GM12864 (cell line): Measurements from ENCODE around the gene KLF3.

Source experiments
- DNase-seq: peaks from one replicate; pipeline ENCODE4 v3.0.0-alpha.2; 2011; ENCODE audit warnings: low read depth
- H3K4me3 ChIP-seq: 2 replicates; pipeline ENCODE4 v1.5.1; 2011; ENCODE audit warnings: mild to moderate bottlenecking, low read depth, low read length, control low read depth
- TF ChIP-seq, protein P1 (sequence below): IDR thresholded peaks from 2 replicates; pipeline ENCODE4 v1.5.1; 2011; ENCODE audit warnings: low read depth, mild to moderate bottlenecking, moderate library complexity, low read length, control low read depth, inconsistent platforms; ENCODE audit errors: missing control alignments

The KLF3 gene

DNA sequence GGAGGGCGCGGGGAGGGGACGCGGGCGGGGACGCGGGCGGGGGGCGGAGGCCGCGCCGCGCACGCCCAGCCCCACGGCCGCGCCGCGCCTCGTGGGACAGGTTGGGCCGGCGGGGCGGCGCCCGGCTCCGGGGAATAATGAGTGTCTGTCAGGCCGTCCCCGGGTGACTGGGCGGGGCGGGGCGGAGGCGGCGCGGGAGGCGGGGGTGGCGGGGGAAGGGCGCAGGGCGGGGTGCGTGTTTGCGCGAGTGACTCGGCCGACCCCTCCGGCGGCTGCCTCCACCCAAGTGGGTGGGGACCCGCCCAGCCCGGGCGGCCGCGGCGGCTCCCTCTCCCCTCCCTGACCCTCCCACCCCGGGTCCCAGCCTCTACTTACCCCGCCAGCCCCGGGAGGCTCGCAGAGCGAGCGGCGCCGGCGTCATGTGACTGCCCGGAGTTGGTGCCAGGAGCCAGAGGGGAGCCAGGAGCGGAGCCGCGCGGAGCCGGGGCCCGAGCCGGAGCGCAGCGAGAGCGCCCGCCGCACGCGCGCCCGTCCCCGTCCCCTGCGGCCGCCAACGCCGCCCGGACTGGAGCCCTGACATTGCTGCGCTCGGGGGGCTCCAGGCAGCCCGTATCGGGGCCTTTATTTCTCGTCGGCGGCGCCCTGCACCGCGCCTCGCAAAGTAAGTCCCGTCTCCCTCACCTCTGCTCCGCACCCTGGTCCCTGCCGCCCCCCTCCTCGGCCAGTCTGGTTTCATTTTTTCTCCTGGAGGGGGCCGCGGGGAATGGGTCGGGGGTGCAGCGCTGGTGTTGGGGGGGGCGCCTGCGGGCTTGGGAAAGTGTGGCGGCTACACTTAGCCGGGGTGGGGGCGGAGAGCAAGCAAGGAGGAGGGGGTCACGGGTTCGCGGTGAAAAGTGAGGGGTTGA lies at the start of gene KLF3:
Gene KLF3, plus strand, starts transcription at position 399 of the 905 bp plus-strand sequence. CDS start 16,427 bp downstream, outside the sequence.
- TF ChIP-seq, protein P1, sequence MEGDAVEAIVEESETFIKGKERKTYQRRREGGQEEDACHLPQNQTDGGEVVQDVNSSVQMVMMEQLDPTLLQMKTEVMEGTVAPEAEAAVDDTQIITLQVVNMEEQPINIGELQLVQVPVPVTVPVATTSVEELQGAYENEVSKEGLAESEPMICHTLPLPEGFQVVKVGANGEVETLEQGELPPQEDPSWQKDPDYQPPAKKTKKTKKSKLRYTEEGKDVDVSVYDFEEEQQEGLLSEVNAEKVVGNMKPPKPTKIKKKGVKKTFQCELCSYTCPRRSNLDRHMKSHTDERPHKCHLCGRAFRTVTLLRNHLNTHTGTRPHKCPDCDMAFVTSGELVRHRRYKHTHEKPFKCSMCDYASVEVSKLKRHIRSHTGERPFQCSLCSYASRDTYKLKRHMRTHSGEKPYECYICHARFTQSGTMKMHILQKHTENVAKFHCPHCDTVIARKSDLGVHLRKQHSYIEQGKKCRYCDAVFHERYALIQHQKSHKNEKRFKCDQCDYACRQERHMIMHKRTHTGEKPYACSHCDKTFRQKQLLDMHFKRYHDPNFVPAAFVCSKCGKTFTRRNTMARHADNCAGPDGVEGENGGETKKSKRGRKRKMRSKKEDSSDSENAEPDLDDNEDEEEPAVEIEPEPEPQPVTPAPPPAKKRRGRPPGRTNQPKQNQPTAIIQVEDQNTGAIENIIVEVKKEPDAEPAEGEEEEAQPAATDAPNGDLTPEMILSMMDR: no peak
- DNase-seq: no peak

DNA sequence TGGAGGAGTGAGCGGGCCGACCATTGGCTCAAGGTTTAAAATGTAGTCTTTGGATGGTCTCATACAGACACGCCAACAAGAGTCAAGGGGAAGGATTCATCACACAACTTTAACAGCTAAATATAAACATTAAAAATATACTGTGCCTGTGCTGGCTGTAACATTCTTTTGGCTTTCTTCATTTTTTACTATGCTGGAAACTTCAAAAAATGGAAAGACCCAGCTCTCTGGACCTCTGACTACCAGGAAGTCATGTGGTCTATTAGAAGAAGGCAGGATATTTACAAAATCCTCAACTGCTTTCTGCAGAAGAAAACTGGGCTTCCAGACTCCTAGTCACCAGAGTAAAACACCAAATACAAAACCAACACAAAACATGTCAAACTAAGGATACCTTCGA lies 49.8 kb upstream of the KLF3 start:
- no peak for DNase-seq
- no peak overlapping the region for H3K4me3 ChIP-seq
- TF ChIP-seq, protein P1: no peak

More for the DNA sequence above, at the start of gene KLF3:
- H3K4me3 ChIP-seq: peak within 1 kb of the TSS; percentile 61

DNA sequence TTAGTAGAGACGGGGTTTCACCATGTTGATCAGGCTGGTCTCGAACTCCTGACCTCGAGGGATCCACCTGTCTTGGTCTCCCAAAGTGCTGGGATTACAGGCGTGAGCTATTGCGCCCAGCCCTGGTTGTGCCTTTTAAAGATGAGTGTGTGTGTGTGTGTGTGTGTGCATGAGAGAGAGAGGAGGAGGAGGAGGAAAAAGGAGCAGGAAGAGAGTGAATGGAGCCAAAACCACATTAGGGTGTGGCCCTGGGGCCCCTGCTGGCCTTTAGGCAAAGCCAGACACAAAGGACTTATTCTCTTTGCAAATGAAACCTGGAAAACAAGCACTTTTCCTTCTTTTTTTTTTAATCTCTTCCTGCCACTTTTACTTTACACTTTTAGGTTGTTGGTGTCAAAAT lies 48.2 kb upstream of the KLF3 start:
- no peak for DNase-seq
- TF ChIP-seq, protein P1: no peak
- no peak overlapping the region for H3K4me3 ChIP-seq

DNA sequence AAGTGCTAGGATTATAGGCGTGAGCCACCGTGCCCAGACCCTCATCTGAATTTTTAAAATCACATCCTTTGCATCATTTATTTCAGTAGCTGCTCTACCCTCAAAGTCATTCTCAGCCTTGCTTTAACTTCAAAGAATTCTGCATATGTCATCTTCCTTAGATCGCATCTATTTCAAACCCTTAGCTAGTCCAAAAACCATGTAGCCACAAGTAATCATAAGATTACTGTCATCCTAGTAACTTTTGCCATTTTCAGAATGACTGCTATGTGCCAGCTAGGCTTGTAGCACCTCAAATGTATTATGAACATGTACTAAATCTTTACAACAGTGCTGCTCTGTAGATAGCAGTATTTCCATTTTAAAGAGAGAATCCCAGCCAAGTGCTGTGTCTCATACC lies 45.5 kb upstream of the KLF3 start:
- TF ChIP-seq, protein P1: no peak
- no peak overlapping the region for H3K4me3 ChIP-seq

DNA sequence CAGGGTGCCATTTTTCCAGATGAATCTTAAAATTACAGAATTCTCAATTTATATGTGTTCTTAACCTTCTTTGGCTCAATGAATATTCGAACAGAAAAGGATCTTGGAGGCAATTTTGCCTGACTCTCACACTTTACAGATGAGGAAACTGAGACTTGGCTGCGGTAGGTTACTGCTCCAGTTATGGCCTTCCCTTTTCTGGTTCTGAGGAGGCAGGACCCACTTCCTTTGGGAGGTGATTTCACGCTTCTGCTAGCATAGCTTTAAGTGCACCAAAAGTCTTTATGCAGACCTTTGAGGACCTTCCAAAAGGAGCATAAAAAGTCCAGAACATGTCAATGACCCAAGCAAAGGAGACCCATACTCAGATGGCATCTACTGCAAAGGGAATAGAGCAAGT lies 44.7 kb upstream of the KLF3 start:
- TF ChIP-seq, protein P1: no peak
- DNase-seq: no peak

More for the DNA sequence above, 45.5 kb upstream of the KLF3 start:
- no peak for DNase-seq

DNA sequence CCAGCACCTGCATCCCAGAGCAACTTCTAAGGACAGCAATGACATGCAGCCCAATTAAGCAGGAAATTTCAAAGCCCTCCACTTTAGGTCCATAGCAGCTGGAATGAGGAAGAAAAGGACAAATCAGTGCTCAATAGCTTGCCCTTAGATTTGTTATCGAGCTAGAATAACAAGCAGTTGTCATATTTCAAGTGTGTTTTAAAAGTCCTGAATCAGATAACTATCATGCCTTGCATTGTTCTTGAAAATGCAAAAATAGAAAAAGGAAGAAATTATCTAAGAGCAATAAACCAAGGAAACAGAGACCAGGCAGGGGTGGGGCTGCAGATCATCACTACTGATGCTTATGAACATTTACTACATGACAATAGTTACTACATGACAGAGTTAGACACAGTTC lies 43.9 kb upstream of the KLF3 start:
- no peak for DNase-seq
- no peak overlapping the region for H3K4me3 ChIP-seq
- TF ChIP-seq, protein P1: no peak

More for the DNA sequence above, 44.7 kb upstream of the KLF3 start:
- no peak overlapping the region for H3K4me3 ChIP-seq
